SK-N-SH treated with all-trans-retinoic acid at 6 μM for 48 hours (cell line): ENCODE data around the gene TINAGL1.

Experiments used
- ARNTL ChIP-seq: fragments of 450-650 bp; formaldehyde crosslinking; IDR thresholded peaks from 2 replicates; pipeline ENCODE4 v1.5.0; 2020; ENCODE audit warnings: low read depth, mild to moderate bottlenecking, moderate library complexity, borderline replicate concordance
- BACH2 ChIP-seq: fragments of 250-450 bp; sonication (Bioruptor Pico); IDR thresholded peaks from 2 replicates; pipeline ENCODE4 v1.9.0; 2021; ENCODE audit warnings: mild to moderate bottlenecking, borderline replicate concordance
- CSDC2 ChIP-seq: fragments of 250-450 bp; sonication (Bioruptor Pico); IDR thresholded peaks from 2 replicates; pipeline ENCODE4 v1.5.0; 2020; ENCODE audit warnings: mild to moderate bottlenecking, moderate library complexity
- CSRNP3 ChIP-seq: fragments of 250-450 bp; sonication (Bioruptor Pico); IDR thresholded peaks from 2 replicates; pipeline ENCODE4 v1.5.1; 2021; ENCODE audit warnings: mild to moderate bottlenecking, moderate library complexity
- ESRRG ChIP-seq: fragments of 250-450 bp; sonication (Bioruptor Pico); IDR thresholded peaks from 2 replicates; pipeline ENCODE4 v1.6.1; 2021; ENCODE audit warnings: mild to moderate bottlenecking
- GLIS3 ChIP-seq: fragments of 250-450 bp; sonication (Bioruptor Pico); IDR thresholded peaks from 2 replicates; pipeline ENCODE4 v1.5.0; 2020; ENCODE audit warnings: mild to moderate bottlenecking, moderate library complexity
- OSR1 ChIP-seq: fragments of 250-450 bp; sonication (Bioruptor Pico); IDR thresholded peaks from 2 replicates; pipeline ENCODE4 v1.8.0; 2022; ENCODE audit warnings: moderate library complexity, mild to moderate bottlenecking, inconsistent platforms
- POU6F1 ChIP-seq: fragments of 250-450 bp; sonication (Bioruptor Pico); IDR thresholded peaks from 2 replicates; pipeline ENCODE4 v1.8.0; 2021; ENCODE audit warnings: low read depth, mild to moderate bottlenecking, moderate library complexity, borderline replicate concordance
- RARB ChIP-seq: fragments of 250-450 bp; sonication (Bioruptor Pico); IDR thresholded peaks from 2 replicates; pipeline ENCODE4 v1.8.0; 2021; ENCODE audit warnings: mild to moderate bottlenecking, moderate library complexity
- ZFP3 ChIP-seq: fragments of 250-450 bp; sonication (Bioruptor Pico); IDR thresholded peaks from 2 replicates; pipeline ENCODE4 v1.5.0; 2020; ENCODE audit warnings: mild to moderate bottlenecking, moderate library complexity
- ZFP30 ChIP-seq: fragments of 450-650 bp; formaldehyde crosslinking; IDR thresholded peaks from 2 replicates; pipeline ENCODE4 v1.5.0; 2022; ENCODE audit warnings: mild to moderate bottlenecking, moderate library complexity
- ZNF70 ChIP-seq: fragments of 450-650 bp; formaldehyde crosslinking; IDR thresholded peaks from 2 replicates; pipeline ENCODE4 v1.5.0; 2020; ENCODE audit warnings: mild to moderate bottlenecking, moderate library complexity
- TF ChIP-seq, protein P1 (sequence below): fragments of 250-450 bp; sonication (Bioruptor Pico); IDR thresholded peaks from 2 replicates; pipeline ENCODE4 v1.8.0; 2020; ENCODE audit warnings: mild to moderate bottlenecking, moderate library complexity, borderline replicate concordance
- TF ChIP-seq, protein P2 (sequence below): fragments of 250-450 bp; sonication (Bioruptor Pico); IDR thresholded peaks from 2 replicates; pipeline ENCODE4 v1.5.1; 2020; ENCODE audit warnings: low read depth, mild to moderate bottlenecking, moderate library complexity

DNA sequence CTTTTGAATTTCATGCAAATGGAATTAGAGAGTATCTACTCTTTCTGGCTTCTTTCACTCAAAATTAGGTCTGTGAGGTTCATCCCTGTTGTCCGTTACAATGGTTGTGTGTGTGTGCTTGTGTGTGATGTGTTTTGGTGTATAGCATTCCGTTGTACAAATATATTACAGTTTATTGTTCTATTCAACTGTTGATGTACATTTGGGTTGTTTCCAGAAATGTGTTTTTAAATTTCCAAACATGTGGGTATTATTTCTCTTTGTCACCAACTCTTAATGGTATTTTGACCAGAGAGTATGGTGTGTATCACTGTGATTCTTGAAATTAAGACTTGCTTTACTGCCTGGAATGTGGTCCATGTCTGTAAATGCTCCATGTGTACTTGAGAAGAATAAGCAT lies 24.3 kb downstream of the TINAGL1 start:
- TF ChIP-seq ARNTL (CRISPR knock-in tag) = no peak
- TF ChIP-seq RARB (CRISPR knock-in tag) = no peak
- no peak for TF ChIP-seq ZFP30 (CRISPR knock-in tag)
- TF ChIP-seq GLIS3 = no peak
- TF ChIP-seq ESRRG (CRISPR knock-in tag) = no peak
- TF ChIP-seq BACH2 = no peak
- TF ChIP-seq CSRNP3 (CRISPR knock-in tag) = no peak
- TF ChIP-seq CSDC2 = no peak
- TF ChIP-seq, protein P1, sequence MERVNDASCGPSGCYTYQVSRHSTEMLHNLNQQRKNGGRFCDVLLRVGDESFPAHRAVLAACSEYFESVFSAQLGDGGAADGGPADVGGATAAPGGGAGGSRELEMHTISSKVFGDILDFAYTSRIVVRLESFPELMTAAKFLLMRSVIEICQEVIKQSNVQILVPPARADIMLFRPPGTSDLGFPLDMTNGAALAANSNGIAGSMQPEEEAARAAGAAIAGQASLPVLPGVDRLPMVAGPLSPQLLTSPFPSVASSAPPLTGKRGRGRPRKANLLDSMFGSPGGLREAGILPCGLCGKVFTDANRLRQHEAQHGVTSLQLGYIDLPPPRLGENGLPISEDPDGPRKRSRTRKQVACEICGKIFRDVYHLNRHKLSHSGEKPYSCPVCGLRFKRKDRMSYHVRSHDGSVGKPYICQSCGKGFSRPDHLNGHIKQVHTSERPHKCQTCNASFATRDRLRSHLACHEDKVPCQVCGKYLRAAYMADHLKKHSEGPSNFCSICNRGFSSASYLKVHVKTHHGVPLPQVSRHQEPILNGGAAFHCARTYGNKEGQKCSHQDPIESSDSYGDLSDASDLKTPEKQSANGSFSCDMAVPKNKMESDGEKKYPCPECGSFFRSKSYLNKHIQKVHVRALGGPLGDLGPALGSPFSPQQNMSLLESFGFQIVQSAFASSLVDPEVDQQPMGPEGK = no peak
- TF ChIP-seq, protein P2, sequence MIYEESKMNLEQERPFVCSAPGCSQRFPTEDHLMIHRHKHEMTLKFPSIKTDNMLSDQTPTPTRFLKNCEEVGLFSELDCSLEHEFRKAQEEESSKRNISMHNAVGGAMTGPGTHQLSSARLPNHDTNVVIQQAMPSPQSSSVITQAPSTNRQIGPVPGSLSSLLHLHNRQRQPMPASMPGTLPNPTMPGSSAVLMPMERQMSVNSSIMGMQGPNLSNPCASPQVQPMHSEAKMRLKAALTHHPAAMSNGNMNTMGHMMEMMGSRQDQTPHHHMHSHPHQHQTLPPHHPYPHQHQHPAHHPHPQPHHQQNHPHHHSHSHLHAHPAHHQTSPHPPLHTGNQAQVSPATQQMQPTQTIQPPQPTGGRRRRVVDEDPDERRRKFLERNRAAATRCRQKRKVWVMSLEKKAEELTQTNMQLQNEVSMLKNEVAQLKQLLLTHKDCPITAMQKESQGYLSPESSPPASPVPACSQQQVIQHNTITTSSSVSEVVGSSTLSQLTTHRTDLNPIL (CRISPR knock-in tag) = no peak
- no peak for TF ChIP-seq POU6F1
- no peak for TF ChIP-seq ZFP3 (CRISPR knock-in tag)
- no peak for TF ChIP-seq OSR1
- no peak for TF ChIP-seq ZNF70 (CRISPR knock-in tag)
